HL-60/S4 (cell line): Measurements from ENCODE around the gene TMEM119.

Source experiments
- in situ Hi-C: fragments of 300-500 bp; cut with MboI; formaldehyde crosslinking; loops from 2 replicates; pipeline ENCODE4 v1.14.3; 2022; ENCODE audit warnings: low sequenced_read_pairs

Gene TMEM119

GRCh38 chr12:108597559-108598471 is at the start of gene TMEM119:
Gene TMEM119, minus strand, starts transcription at chr12:108598084. Its CDS starts 5,701 bp downstream, at chr12:108592383.
- in situ Hi-C loops = no loop called here

- in situ Hi-C loops = no loop called here
Measured at GRCh38 chr12:108646600-108647579, 49.0 kb upstream of the TMEM119 start.

GRCh38 chr12:108645686-108646599 is 48.1 kb upstream of the TMEM119 start:
- in situ Hi-C loops = no loop called here

- in situ Hi-C loops = no loop called here
Measured at GRCh38 chr12:108644811-108645120, 46.9 kb upstream of the TMEM119 start.

GRCh38 chr12:108643941-108644810 is 46.3 kb upstream of the TMEM119 start:
- in situ Hi-C loops = no loop called here

- in situ Hi-C loops = no loop called here
Measured at GRCh38 chr12:108642899-108643654, 45.2 kb upstream of the TMEM119 start.

GRCh38 chr12:108642269-108642870 is 44.5 kb upstream of the TMEM119 start:
- in situ Hi-C loops = no loop called here

- in situ Hi-C loops = no loop called here
Measured at GRCh38 chr12:108641446-108642268, 43.8 kb upstream of the TMEM119 start.

- in situ Hi-C loops = no loop called here
Measured at GRCh38 chr12:108640802-108641445, 43.0 kb upstream of the TMEM119 start.

- in situ Hi-C loops = no loop called here
Measured at GRCh38 chr12:108638997-108639822, 41.3 kb upstream of the TMEM119 start.

GRCh38 chr12:108638141-108638827 is 40.4 kb upstream of the TMEM119 start:
- in situ Hi-C loops = no loop called here

GRCh38 chr12:108637222-108637971 is 39.5 kb upstream of the TMEM119 start:
- in situ Hi-C loops = no loop called here

- in situ Hi-C loops = no loop called here
Measured at GRCh38 chr12:108635997-108636808, 38.3 kb upstream of the TMEM119 start.
